WERI-Rb-1 (cell line): Measurements from ENCODE around the gene RABGAP1L.
"Not testable (repeated sequence)": the region's sequence is repeated elsewhere in the genome, so short reads cannot be mapped to it uniquely, and the experiment has no call there.

Experiments
- DNase-seq: peaks from one replicate; pipeline ENCODE4 v3.0.0-alpha.2; 2020
- H3K27ac ChIP-seq: fragments of 250-450 bp; sonication (Bioruptor Pico); 2 replicates; pipeline ENCODE4 v1.5.1; 2020; ENCODE audit warnings: mild to moderate bottlenecking, moderate library complexity
- H3K27me3 ChIP-seq: fragments of 250-450 bp; sonication (Bioruptor Pico); 2 replicates; pipeline ENCODE4 v1.5.1; 2021; ENCODE audit warnings: mild to moderate bottlenecking, low read depth, moderate library complexity; ENCODE audit not compliant: insufficient read depth, severe bottlenecking
- H3K36me3 ChIP-seq: fragments of 250-450 bp; sonication (Bioruptor Pico); 2 replicates; pipeline ENCODE4 v1.5.1; 2020; ENCODE audit warnings: mild to moderate bottlenecking, moderate library complexity
- H3K4me3 ChIP-seq: 2 replicates; pipeline ENCODE4 v1.5.1; 2011; ENCODE audit warnings: low read depth, mild to moderate bottlenecking, control low read depth, low read length
- H3K9me3 ChIP-seq: fragments of 250-450 bp; sonication (Bioruptor Pico); 2 replicates; pipeline ENCODE4 v1.5.1; 2021; ENCODE audit warnings: mild to moderate bottlenecking, moderate library complexity; ENCODE audit not compliant: severe bottlenecking
- CTCF ChIP-seq: IDR thresholded peaks from 2 replicates; pipeline ENCODE4 v1.5.1; 2011; ENCODE audit warnings: low read depth, mild to moderate bottlenecking, control low read depth, inconsistent platforms, low read length

RABGAP1L gene

GRCh38 chr1:174322202-174322862, 163.0 kb downstream of the RABGAP1L start:
- peaks cover 9% of the 10 kb centered on the region for H3K9me3 ChIP-seq
- TF ChIP-seq CTCF = no peak
- H3K27me3 ChIP-seq = no peaks in the 10 kb centered on the region
- H3K4me3 ChIP-seq = no peak overlapping the region
- DNase-seq = no peak
- no peak overlapping the region for H3K27ac ChIP-seq
- H3K36me3 ChIP-seq = no peaks in the 10 kb centered on the region

- H3K4me3 ChIP-seq = no peak overlapping the region
- no peaks in the 10 kb centered on the region for H3K36me3 ChIP-seq
Measured at GRCh38 chr1:174324493-174324892, 165.2 kb downstream of the RABGAP1L start.

GRCh38 chr1:174324939-174325338, 165.6 kb downstream of the RABGAP1L start:
- H3K4me3 ChIP-seq = no peak overlapping the region
- DNase-seq = no peak
- H3K9me3 ChIP-seq = peaks cover 9% of the 10 kb centered on the region
- H3K36me3 ChIP-seq = no peaks in the 10 kb centered on the region
- H3K27me3 ChIP-seq = no peaks in the 10 kb centered on the region
- TF ChIP-seq CTCF = no peak
- H3K27ac ChIP-seq = no peak overlapping the region

More at GRCh38 chr1:174324493-174324892, 165.2 kb downstream of the RABGAP1L start:
- no peak for TF ChIP-seq CTCF
- H3K27ac ChIP-seq = no peak overlapping the region
- peaks cover 9% of the 10 kb centered on the region for H3K9me3 ChIP-seq
- DNase-seq = no peak
- H3K27me3 ChIP-seq = no peaks in the 10 kb centered on the region

- Histone ChIP-seq H3K27me3 (no peaks in the 10 kb centered on the region), H3K9me3 (peaks cover 7% of the 10 kb centered on the region), H3K4me3 (no peak overlapping the region), H3K27ac (no peak overlapping the region), H3K36me3 (no peaks in the 10 kb centered on the region)
- no peak for DNase-seq
- no peak for TF ChIP-seq CTCF
Measured at GRCh38 chr1:174326278-174326677, 167.0 kb downstream of the RABGAP1L start.

GRCh38 chr1:174333437-174333836, 174.1 kb downstream of the RABGAP1L start:
- Histone ChIP-seq H3K27me3 (no peaks in the 10 kb centered on the region), H3K9me3 (no peaks in the 10 kb centered on the region), H3K4me3 (no peak overlapping the region), H3K36me3 (no peaks in the 10 kb centered on the region), H3K27ac (no peak overlapping the region)
- TF ChIP-seq CTCF = no peak
- DNase-seq = no peak

- H3K9me3 ChIP-seq = no peaks in the 10 kb centered on the region
- H3K4me3 ChIP-seq = no peak overlapping the region
- no peak overlapping the region for H3K27ac ChIP-seq
- no peak for TF ChIP-seq CTCF
- H3K27me3 ChIP-seq = no peaks in the 10 kb centered on the region
- no peaks in the 10 kb centered on the region for H3K36me3 ChIP-seq
- DNase-seq = no peak
Measured at GRCh38 chr1:174337000-174337681, 177.8 kb downstream of the RABGAP1L start.

GRCh38 chr1:174340404-174340803, 181.1 kb downstream of the RABGAP1L start:
- H3K27ac ChIP-seq, H3K9me3 ChIP-seq, H3K4me3 ChIP-seq, H3K27me3 ChIP-seq, H3K36me3 ChIP-seq, DNase-seq: not testable (repeated sequence)
